ENCODE data around the gene CHEK1.
A peak's percentile ranks its signal among the peaks of the same experiment; 100 is the strongest.

Gene CHEK1

GRCh38 chr11:125618383-125618782 lies 6.6 kb upstream of the CHEK1 start:
- no peak overlapping the region for H3K4me3 ChIP-seq (replicated peaks; ENCODE audit: low read depth, low read length)
- no peak for DNase-seq (ENCODE audit: extremely low read depth, insufficient read length)
- TF ChIP-seq CTCF (IDR thresholded peaks at IDR 0.05; ENCODE audit: insufficient read depth, low read length, poor library complexity, severe bottlenecking): no peak
- H3K36me3 ChIP-seq (ENCODE audit: control insufficient read depth, insufficient read depth, low read length): peaks cover 13% of the 10 kb centered on the region
- H3K27me3 ChIP-seq (replicated peaks; ENCODE audit: control insufficient read depth, insufficient read depth, low read length): no peaks in the 10 kb centered on the region

- no peaks in the 10 kb centered on the region for H3K27me3 ChIP-seq (replicated peaks; ENCODE audit: control insufficient read depth, insufficient read depth, low read length)
- DNase-seq (ENCODE audit: extremely low read depth, insufficient read length): no peak
- no peak overlapping the region for H3K4me3 ChIP-seq (replicated peaks; ENCODE audit: low read depth, low read length)
- H3K36me3 ChIP-seq (ENCODE audit: control insufficient read depth, insufficient read depth, low read length): peaks cover 5% of the 10 kb centered on the region
- TF ChIP-seq CTCF (IDR thresholded peaks at IDR 0.05; ENCODE audit: insufficient read depth, low read length, poor library complexity, severe bottlenecking): no peak
These were observed 3.0 kb upstream of the CHEK1 start for GRCh38 chr11:125621995-125622394.

- no peak for DNase-seq (ENCODE audit: extremely low read depth, insufficient read length)
- no peak overlapping the region for H3K4me3 ChIP-seq (replicated peaks; ENCODE audit: low read depth, low read length)
- no peak for TF ChIP-seq CTCF (IDR thresholded peaks at IDR 0.05; ENCODE audit: insufficient read depth, low read length, poor library complexity, severe bottlenecking)
- no peaks in the 10 kb centered on the region for H3K27me3 ChIP-seq (replicated peaks; ENCODE audit: control insufficient read depth, insufficient read depth, low read length)
- peaks cover 4% of the 10 kb centered on the region for H3K36me3 ChIP-seq (ENCODE audit: control insufficient read depth, insufficient read depth, low read length)
These were observed 1.9 kb upstream of the CHEK1 start for GRCh38 chr11:125623064-125623463.

- H3K27me3 ChIP-seq (replicated peaks; ENCODE audit: control insufficient read depth, insufficient read depth, low read length): no peaks in the 10 kb centered on the region
- H3K36me3 ChIP-seq (ENCODE audit: control insufficient read depth, insufficient read depth, low read length): peaks cover 3% of the 10 kb centered on the region
- TF ChIP-seq CTCF (IDR thresholded peaks at IDR 0.05; ENCODE audit: insufficient read depth, low read length, poor library complexity, severe bottlenecking): no peak
- H3K4me3 ChIP-seq (replicated peaks; ENCODE audit: low read depth, low read length): peak overlapping the region; percentile 98
- no peak for DNase-seq (ENCODE audit: extremely low read depth, insufficient read length)
These were observed 264 bp downstream of the CHEK1 start for GRCh38 chr11:125625225-125625629.

GRCh38 chr11:125625630-125626287 lies 796 bp downstream of the CHEK1 start:
- peak; percentile 92 for DNase-seq (ENCODE audit: extremely low read depth, insufficient read length)
- H3K36me3 ChIP-seq (ENCODE audit: control insufficient read depth, insufficient read depth, low read length): peaks cover 2% of the 10 kb centered on the region
- TF ChIP-seq CTCF (IDR thresholded peaks at IDR 0.05; ENCODE audit: insufficient read depth, low read length, poor library complexity, severe bottlenecking): no peak
- peak overlapping the region; percentile 98 for H3K4me3 ChIP-seq (replicated peaks; ENCODE audit: low read depth, low read length)
- no peaks in the 10 kb centered on the region for H3K27me3 ChIP-seq (replicated peaks; ENCODE audit: control insufficient read depth, insufficient read depth, low read length)

Data from GM06990 (cell line).